Measurements from ENCODE around the gene OR5T2. TPM values are rescaled to one million over a fixed set of nuclear protein-coding genes. Genes with fewer than 3 reads are reported as not detected.
"Not testable (repeated sequence)": the region's sequence is repeated elsewhere in the genome, so short reads cannot be mapped to it uniquely, and the experiment has no call there.

The OR5T2 gene
- total RNA-seq (2022) (not detected in 2 replicates), Bru-seq, nascent RNA (not detected), BruChase-seq, experiment 1, labeled RNA remaining after a 6-hour chase (not detected), BruChase-seq, experiment 2, labeled RNA remaining after a 2-hour chase (not detected)
- long read RNA-seq, result 0 reads

GRCh38 chr11:56234155-56234554, at the start of gene OR5T2:
TSS of gene OR5T2 (minus strand) at chr11:56234255. CDS start at chr11:56233062, 1,193 bp downstream.
- peaks cover 19% of the 10 kb centered on the region for H3K9me3 Mint-ChIP-seq (ENCODE audit: unreplicated experiment)
- BruUV-seq (replicated peaks), result no TSS peak
- H3K27ac Mint-ChIP-seq (ENCODE audit: low read depth, unreplicated experiment), result no peak within 1 kb of the TSS
- no peaks in the 10 kb centered on the region for H3K27me3 Mint-ChIP-seq (ENCODE audit: insufficient read depth, unreplicated experiment)
- ChIA-PET POLR2A (no interaction called here), CTCF (no interaction called here)
- no peak for TF ChIP-seq CTCF (IDR thresholded peaks at IDR 0.05; ENCODE audit: unreplicated experiment)
- H3K4me3 Mint-ChIP-seq (ENCODE audit: unreplicated experiment), result no peak within 1 kb of the TSS
- H3K4me1 Mint-ChIP-seq (ENCODE audit: insufficient read depth, unreplicated experiment), result no peaks in the 10 kb centered on the region
- intact Hi-C loops (cut with micrococcal nuclease), result no loop called here
- DNase-seq (ENCODE audit: unreplicated experiment), result no peak
- no peaks in the 10 kb centered on the region for H3K36me3 Mint-ChIP-seq (ENCODE audit: insufficient read depth, unreplicated experiment)

GRCh38 chr11:56273854-56274253, 39.8 kb upstream of the OR5T2 start, which contains the start of gene OR5T1:
TSS of gene OR5T1 (plus strand) at chr11:56274154. CDS start at chr11:56275639, 1,485 bp downstream.
- no TSS peak for BruUV-seq (replicated peaks)
- Mint-ChIP-seq H3K4me1 (ENCODE audit: insufficient read depth, unreplicated experiment) (no peaks in the 10 kb centered on the region), H3K9me3 (ENCODE audit: unreplicated experiment) (peaks cover 16% of the 10 kb centered on the region), H3K27ac (ENCODE audit: low read depth, unreplicated experiment) (no peak within 1 kb of the TSS), H3K4me3 (ENCODE audit: unreplicated experiment) (no peak within 1 kb of the TSS), H3K36me3 (ENCODE audit: insufficient read depth, unreplicated experiment) (no peaks in the 10 kb centered on the region), H3K27me3 (ENCODE audit: insufficient read depth, unreplicated experiment) (no peaks in the 10 kb centered on the region)
- no peak for TF ChIP-seq CTCF (IDR thresholded peaks at IDR 0.05; ENCODE audit: unreplicated experiment)
- ChIA-PET POLR2A (interaction anchor here (0.6 kb wide), 1 partner anchor 69 kb away, joined by 3 read pairs; no protein-coding TSS in a partner anchor), CTCF (interaction anchor here (0.6 to 0.7 kb wide), 2 partner anchors 31 to 44 kb away, joined by 3 to 6 read pairs; no protein-coding TSS in a partner anchor)
- intact Hi-C loops (cut with micrococcal nuclease), result no loop called here
- DNase-seq (ENCODE audit: unreplicated experiment), result no peak

GRCh38 chr11:56271092-56271491, 37.0 kb upstream of the OR5T2 start:
- no TSS peak for BruUV-seq (replicated peaks)
- intact Hi-C loops (cut with micrococcal nuclease), result no loop called here
- Mint-ChIP-seq H3K27me3 (ENCODE audit: insufficient read depth, unreplicated experiment) (no peaks in the 10 kb centered on the region), H3K4me3 (ENCODE audit: unreplicated experiment) (no peak overlapping the region), H3K27ac (ENCODE audit: low read depth, unreplicated experiment) (no peak overlapping the region), H3K9me3 (ENCODE audit: unreplicated experiment) (peaks cover 37% of the 10 kb centered on the region), H3K4me1 (ENCODE audit: insufficient read depth, unreplicated experiment) (no peaks in the 10 kb centered on the region), H3K36me3 (ENCODE audit: insufficient read depth, unreplicated experiment) (no peaks in the 10 kb centered on the region)
- ChIA-PET POLR2A (interaction anchor here (0.8 to 1.6 kb wide), 4 partner anchors 9 to 24 kb away, joined by 3 to 6 read pairs (median 3); no protein-coding TSS in a partner anchor), CTCF (interaction anchor here (0.6 to 1.9 kb wide), 12 partner anchors 56 to 1393 kb away, joined by 3 to 11 read pairs (median 4); no protein-coding TSS in a partner anchor)
- no peak for TF ChIP-seq CTCF (IDR thresholded peaks at IDR 0.05; ENCODE audit: unreplicated experiment)
- no peak for DNase-seq (ENCODE audit: unreplicated experiment)

GRCh38 chr11:56251954-56252353, 17.9 kb upstream of the OR5T2 start, which contains the start of gene OR5T3:
TSS of gene OR5T3 (plus strand) at chr11:56252254. CDS start at chr11:56252254, 0 bp downstream.
- no peaks in the 10 kb centered on the region for H3K36me3 Mint-ChIP-seq (ENCODE audit: insufficient read depth, unreplicated experiment)
- no peak within 1 kb of the TSS for H3K4me3 Mint-ChIP-seq (ENCODE audit: unreplicated experiment)
- peaks cover 38% of the 10 kb centered on the region for H3K9me3 Mint-ChIP-seq (ENCODE audit: unreplicated experiment)
- no peak for DNase-seq (ENCODE audit: unreplicated experiment)
- CTCF ChIA-PET, result no interaction called here
- intact Hi-C loops (cut with micrococcal nuclease), result no loop called here
- no peak within 1 kb of the TSS for H3K27ac Mint-ChIP-seq (ENCODE audit: low read depth, unreplicated experiment)
- no peaks in the 10 kb centered on the region for H3K4me1 Mint-ChIP-seq (ENCODE audit: insufficient read depth, unreplicated experiment)
- no peaks in the 10 kb centered on the region for H3K27me3 Mint-ChIP-seq (ENCODE audit: insufficient read depth, unreplicated experiment)
- POLR2A ChIA-PET, result no interaction called here
- TF ChIP-seq CTCF (IDR thresholded peaks at IDR 0.05; ENCODE audit: unreplicated experiment), result no peak
- no TSS peak for BruUV-seq (replicated peaks)

GRCh38 chr11:56219735-56220134, 14.3 kb downstream of the OR5T2 start:
- POLR2A ChIA-PET; H3K27ac Mint-ChIP-seq (ENCODE audit: low read depth, unreplicated experiment); CTCF ChIA-PET; DNase-seq (ENCODE audit: unreplicated experiment); BruUV-seq (replicated peaks); H3K36me3 Mint-ChIP-seq (ENCODE audit: insufficient read depth, unreplicated experiment); H3K4me3 Mint-ChIP-seq (ENCODE audit: unreplicated experiment); H3K4me1 Mint-ChIP-seq (ENCODE audit: insufficient read depth, unreplicated experiment); intact Hi-C loops (cut with micrococcal nuclease); H3K27me3 Mint-ChIP-seq (ENCODE audit: insufficient read depth, unreplicated experiment): not testable (repeated sequence)
- peaks cover 39% of the 10 kb centered on the region for H3K9me3 Mint-ChIP-seq (ENCODE audit: unreplicated experiment)

Measured in MCF 10A (cell line).